COLO668 (cell line): Measurements from ENCODE around the gene CLSTN1.

Experiments used
- DNase-seq: peaks from one replicate; lab custom pipeline; 2025; ENCODE audit not compliant: unreplicated experiment; lab: John Stamatoyannopoulos, UW

The CLSTN1 gene

DNA sequence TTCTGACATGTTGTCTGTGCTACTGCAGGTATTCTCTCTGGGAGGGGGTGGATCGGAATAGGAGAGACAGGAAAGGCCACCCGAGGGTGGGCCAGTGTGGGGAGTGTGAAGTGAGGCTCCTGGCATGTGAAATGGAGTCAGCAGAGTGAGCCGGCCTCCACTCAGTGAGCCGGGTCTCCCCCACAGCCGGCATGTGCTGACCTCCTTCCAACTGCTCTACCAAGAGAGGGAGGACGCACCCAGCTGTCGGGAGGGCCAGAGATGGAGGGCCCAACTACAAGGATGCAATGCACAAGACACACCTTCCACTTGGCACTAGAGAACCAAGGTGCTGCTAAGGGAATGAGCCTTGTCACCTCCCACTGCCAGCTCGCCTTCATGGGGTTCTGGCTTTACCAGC, 28.2 kb upstream of the CLSTN1 start:
- no peak for DNase-seq

GRCh38 chr1:9850442-9851162, 26.8 kb upstream of the CLSTN1 start:
- DNase-seq, result no peak

DNA sequence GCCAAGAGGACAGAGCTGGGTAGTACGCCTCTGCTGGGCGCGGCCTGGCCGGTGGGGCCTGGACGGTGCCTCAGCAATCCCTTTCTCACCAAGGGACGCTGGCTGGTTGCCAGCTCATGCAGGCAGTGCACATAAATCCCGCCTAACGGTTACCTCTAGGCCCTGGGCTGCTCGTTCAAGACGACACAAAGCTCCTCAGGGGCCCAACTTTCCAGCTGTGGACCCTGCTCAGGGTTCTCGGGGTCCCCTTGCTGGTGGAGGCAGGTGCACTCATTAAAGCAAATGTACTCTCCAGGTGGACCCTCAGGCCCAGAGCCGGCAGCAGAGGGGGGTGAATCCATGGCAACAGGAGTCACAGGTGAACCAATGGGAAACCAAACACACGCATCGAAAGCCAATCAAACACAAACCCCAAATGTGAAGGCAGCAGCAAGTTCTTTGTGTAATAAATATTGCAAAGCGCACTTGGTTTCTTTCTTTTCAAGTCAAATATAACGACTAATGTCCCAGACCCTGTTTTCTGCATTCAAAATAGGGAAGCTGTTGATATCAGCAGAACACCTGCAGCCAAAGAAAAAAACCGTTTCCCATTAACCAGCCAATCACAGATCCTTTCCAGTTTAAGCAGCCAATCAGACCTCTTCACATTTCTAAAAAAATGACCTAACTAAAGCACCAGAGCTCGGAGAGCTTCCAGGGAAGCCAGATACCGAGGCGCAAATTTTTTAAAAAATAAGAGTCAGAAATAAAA, 26.1 kb upstream of the CLSTN1 start:
- peak; percentile 80 for DNase-seq

DNA sequence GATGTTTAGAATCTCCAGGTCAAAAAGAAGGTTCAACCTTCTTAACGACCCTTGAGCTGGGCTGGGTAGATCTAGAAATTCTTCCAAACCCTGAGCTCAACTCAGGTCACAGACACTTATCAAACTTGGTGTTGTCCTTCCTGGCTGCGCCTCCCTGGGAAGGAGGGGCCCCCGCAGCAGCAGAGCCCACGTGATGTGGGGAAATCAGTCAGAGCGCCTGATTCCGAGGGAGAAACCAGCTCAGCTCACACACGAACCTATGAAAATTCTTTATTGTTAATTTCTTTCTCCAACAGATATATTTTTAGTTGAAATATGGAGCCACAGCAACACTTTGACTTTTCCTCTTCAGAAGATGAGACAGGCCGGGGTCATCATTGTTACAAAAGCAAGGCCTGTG, 24.3 kb upstream of the CLSTN1 start:
- no peak for DNase-seq

GRCh38 chr1:9847269-9847668, 23.5 kb upstream of the CLSTN1 start:
- no peak for DNase-seq

DNA sequence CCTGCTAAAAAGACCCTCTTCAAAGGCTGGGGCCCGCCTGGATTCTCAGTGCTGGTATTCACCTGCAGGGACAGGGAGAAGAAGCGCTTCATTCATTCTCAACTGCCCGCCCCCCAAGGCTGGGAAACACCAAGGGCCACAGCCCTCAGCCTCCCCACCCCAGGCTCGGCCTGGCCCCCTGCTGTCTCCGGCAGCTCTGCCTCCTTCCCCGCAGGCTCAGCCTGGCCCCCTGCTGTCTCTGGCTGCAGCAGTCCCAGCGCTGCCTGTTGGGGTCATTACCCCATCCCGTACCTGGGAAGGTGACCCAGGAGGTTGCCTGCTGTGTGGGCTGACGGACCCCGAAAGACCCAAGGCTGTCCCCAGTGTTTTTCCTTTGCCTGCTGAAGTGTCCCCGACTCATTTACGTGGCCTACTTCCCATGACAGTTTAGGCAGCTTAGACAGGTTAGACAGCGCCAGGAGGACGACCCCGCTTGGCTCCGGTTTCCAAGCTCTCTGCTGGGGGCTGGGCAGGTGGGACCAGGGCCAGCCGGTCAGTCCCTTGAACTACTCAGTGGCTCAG, 22.9 kb upstream of the CLSTN1 start:
- no peak for DNase-seq

GRCh38 chr1:9845914-9846313, 22.1 kb upstream of the CLSTN1 start:
- no peak for DNase-seq

- DNase-seq, result no peak
Observed at GRCh38 chr1:9844756-9845155, 21.0 kb upstream of the CLSTN1 start.

- no peak for DNase-seq
Observed at GRCh38 chr1:9844106-9844505, 20.3 kb upstream of the CLSTN1 start.

DNA sequence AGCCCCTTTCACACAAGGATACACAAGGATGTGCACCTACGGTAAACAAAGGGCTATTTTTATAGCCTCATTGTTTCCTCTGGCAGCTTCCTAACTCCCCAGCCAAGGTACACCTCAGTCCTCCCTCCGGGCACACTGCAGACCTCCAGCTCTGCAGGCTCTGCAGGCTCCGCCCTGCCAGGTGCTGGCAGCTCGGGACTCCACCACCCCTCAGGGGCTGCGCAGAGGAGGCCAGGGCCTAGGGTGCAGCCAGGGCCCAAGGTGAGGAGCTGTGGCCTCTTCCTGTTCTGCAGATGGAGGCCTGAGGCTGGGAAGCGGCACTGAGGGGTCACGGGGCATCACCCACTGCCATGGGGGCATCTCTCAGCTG, 19.8 kb upstream of the CLSTN1 start:
- peak; percentile 99 for DNase-seq

DNA sequence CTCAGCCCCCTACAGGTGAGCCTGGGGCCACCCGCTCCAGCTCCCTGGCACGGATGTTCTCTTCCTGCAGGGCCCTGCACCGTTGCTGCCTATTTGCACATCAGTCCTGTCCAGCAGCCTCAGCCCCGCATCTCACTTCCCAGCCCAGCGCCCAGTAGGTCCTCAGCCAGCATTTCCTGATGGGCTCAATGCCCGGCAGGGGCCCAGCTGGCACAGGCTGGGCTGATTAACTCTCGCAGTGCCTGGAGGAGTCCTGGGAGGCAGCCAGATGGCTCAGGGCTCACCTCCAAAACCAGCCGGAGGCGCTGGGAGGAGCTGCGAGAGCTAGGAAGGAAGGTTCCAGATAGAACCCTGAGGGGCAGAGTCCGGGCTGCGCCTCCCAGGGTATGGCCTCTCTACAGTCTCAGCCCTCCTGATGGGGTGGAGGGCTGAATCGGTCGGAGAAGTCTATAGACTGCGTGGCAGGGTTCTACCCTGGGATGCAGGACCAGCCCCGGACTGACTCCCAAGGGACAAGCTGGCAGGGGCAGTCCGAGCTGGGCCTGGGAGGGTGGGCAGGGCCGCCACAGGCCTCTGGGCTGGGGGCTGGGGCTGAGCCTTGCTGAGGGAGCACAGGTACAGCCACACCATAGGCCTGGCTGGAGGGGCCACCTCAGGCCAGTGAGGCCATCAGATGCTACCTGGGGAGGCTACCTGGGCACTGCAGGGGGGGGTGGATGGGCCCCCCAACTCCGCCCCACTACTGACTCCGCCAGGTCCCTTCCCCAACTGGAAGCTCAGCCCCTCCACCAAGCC, 19.2 kb upstream of the CLSTN1 start:
- peak; percentile 94 for DNase-seq

GRCh38 chr1:9842073-9842711, 18.4 kb upstream of the CLSTN1 start:
- peak; percentile 54 for DNase-seq

GRCh38 chr1:9841460-9841859, 17.7 kb upstream of the CLSTN1 start:
- DNase-seq, result no peak

DNA sequence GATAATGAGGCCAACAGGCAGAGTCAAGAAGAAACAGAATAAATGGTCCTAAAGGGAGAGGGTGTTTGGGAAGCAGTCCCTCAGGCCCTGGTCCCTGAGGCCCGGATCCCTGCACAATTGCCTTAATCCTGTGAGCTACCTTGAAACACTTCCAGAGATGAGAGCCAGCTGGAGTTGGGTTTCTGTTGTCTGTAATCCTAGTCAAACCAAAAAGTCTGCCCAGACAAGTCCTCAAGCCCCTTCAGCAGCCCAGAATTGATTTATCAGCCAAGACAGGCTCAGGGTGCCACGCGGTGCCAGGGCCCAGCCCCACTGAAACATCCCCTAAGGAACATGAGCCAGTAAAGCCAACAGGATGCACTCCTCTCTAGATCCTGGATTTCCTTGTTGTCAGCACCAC, 16.4 kb upstream of the CLSTN1 start:
- no peak for DNase-seq

DNA sequence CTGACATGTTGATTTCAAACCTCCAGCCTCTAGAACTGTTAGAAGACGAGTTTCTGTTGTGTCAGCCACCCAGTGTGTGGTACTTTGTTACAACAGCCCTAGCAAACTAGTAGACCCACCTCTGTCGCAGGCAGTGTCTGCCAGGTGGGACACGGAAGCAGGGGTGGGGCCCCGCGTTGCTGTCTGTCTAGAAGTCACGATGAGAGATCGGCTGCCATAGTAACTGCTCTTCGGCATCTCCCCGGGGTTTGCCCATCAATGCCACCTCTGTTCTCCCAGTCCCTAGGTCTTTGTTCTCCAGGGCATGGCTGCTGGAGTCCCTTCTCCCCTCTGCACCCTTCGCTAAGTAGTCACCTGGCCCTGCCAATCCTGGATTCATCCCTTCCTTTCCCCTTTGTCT, 15.2 kb upstream of the CLSTN1 start:
- DNase-seq, result no peak

DNA sequence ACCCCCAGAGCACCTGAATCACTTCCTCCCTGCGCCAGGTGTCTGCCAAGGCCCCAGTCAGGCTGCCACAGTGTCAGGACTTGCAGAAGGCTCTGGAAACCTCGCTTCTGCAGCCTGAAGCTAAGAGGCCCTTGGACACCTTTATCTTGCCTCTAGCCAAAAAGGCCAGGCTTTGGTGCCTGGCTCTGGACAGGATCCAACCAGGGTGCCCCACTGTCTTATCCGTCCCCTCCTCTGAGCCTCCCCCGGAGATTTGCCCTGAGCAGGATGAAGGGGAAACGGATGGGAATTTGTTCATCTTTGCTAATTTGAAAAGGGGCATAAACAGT, 12.8 kb upstream of the CLSTN1 start:
- peak; percentile 81 for DNase-seq

- DNase-seq, result peak; percentile 78
Observed at GRCh38 chr1:9835758-9836631, 12.2 kb upstream of the CLSTN1 start.

DNA sequence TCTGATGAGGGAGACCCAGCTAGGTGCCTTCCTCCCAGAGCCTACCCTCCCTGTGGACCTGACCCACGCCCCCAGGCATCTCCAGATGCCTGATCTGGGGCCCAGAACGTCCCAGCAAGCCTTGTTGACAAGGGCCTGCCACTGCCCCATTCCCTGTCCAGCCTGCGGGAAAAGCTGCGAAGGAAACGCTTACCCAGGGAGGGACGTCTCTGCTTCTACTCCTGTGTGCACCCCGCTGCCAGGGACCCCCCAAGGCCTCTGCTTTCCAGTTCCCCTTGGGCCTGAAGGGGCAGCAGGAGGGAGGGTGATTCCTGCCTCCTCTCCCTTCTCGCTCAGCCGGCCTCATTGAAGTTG, 11.6 kb upstream of the CLSTN1 start:
- no peak for DNase-seq

DNA sequence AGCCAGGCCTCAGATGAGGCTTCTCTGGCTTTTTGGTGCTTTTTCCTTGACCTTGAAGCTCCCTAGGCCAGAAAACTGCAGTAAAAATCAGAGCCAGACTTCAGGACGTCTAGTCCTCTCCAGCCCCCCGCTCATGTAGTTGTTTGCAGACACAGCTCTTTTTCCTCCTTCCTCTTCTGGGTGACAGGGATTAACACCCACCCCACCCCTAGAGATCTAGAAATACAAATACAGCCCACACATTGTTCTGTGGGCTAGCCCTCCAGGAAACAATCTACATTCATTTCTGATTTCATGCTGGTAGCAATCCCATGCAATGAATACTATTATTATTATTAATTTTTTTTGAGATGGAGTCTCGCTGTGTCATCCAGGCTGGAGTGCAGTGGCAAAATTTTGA, 9.9 kb upstream of the CLSTN1 start:
- no peak for DNase-seq

DNA sequence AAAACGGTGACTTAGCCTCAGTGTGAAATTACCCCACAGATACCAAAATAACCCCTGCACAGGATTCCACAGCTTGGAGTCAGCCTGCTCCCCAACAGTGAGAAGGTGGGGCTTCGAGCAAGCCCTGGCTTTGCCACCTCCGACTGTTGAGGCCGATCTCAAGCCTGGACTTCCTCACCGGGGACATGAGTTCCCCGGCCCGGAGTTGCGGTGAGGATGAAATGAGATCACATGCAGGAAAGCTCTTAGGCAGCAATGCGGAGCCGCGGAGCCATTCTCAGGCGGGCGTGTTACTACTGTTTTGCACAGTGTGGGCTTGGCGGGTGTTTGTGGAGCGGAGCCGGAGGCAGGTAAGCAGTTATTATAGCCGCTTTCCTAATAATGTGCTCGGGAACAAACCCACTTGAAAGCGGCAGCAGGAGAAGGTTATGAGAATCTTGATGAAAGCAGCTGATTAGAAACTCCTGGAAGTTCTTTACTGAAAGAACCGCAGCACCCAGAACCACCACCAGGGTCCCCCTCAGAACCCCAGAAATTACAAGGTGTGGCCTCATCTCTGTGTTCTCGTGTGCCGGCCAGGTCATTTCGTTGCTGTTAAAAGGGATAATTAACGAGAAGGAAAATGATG, 3.9 kb upstream of the CLSTN1 start:
- DNase-seq, result peak; percentile 58
